ENCODE measurements around the gene LSM7. TPM values are rescaled to one million over a fixed set of nuclear protein-coding genes. Genes with fewer than 3 reads are reported as not detected.
"Not testable (repeated sequence)": the region's sequence is repeated elsewhere in the genome, so short reads cannot be mapped to it uniquely, and the experiment has no call there.

LSM7 gene
- total RNA-seq, 1 donor from 2014 or later = 150 TPM

DNA sequence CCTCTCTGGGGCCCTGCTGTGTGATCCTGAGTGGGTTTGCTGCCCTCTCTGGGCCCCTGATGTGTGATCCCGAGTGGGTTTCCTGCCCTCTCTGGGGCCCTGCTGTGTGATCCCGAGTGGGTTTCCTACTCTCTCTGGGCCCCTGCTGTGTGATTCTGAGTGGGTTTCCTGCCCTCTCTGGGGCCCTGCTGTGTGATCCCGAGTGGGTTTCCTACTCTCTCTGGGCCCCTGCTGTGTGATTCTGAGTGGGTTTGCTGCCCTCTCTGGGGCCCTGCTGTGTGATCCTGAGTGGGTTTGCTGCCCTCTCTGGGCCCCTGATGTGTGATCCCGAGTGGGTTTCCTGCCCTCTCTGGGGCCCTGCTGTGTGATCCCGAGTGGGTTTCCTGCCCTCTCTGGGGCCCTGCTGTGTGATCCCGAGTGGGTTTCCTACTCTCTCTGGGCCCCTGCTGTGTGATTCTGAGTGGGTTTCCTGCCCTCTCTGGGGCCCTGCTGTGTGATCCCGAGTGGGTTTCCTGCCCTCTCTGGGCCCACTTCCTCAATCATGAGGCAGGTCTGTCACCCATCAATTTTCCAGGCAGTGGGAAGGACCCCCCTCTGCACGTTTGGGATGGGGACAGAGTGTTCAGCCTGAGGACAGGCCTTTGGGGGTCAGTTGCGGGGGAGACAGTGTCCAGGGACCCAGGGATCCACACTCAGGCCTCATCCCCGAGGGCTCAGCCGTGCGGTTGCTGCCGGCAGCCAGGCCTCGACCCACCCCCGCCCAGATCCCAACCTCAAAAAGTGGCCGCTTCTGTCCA is 46.9 kb downstream of the LSM7 start:
- intact Hi-C loops (cut with micrococcal nuclease) = not testable (repeated sequence)

DNA sequence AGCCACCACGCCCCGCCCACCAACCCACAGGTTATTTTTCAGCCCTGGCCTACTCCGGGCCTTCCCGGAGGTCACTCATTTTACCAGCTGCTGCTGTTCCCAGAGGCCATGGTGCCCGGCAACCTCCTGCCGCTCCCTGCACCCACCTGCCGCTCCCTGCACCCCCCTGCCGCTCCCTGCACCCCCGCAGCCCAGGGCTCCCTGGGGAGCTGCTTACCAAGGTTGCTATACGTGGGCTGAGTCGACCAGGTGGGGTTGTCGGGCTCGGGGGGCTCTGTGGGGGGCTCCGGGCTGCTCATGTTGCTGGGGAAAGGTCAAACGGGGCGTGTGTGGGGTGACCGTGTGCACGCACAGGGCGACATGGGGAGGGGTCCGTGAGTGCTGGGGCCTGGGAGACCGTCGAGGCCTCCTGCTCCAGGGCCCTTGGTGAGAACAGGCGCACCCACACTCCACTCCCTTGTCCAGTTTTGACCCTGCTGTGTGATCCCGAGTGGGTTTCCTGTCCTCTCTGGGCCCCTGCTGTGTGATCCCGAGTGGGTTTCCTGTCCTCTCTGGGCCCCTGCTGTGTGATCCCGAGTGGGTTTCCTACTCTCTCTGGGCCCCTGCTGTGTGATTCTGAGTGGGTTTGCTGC is 47.6 kb downstream of the LSM7 start:
- intact Hi-C loops (cut with micrococcal nuclease) = no loop called here

DNA sequence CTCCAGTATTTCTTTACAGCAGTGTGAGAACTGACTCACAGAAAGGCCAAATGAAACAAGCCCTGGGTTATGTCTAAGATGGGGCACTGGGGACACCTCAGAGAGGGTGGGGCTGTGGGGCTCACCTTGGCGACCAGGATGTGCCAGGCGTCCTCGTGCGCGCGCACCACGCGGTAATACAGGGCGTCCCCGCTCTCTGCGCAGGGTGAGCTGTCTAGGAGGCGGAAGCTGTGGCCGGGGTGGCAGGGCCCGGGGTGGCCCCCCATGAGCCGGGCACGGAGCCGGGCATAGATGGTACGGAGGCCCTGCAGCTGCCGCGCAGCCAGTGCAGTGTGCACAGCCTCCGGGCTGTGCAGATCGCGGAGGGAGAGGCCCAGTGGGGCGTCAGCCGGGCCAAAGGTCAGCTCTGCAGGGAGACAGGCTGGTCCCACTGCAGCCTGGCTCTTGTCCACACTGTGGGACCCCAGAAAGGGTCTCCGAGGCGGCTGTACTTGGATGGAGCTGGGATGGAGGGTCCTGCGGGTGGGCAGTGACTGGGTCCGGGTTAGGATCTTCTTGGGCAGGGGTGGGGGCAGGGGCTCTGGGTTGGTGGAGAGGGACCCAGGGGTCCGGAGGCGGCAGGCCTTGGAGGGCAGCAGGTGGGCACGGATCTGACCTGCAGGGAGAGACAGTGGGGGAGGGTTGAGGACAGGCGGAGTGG is 49.8 kb downstream of the LSM7 start:
- intact Hi-C loops (cut with micrococcal nuclease) = loop anchor here (10.0 kb wide), 1 partner anchor 336 kb away; no protein-coding TSS in a partner anchor

DNA sequence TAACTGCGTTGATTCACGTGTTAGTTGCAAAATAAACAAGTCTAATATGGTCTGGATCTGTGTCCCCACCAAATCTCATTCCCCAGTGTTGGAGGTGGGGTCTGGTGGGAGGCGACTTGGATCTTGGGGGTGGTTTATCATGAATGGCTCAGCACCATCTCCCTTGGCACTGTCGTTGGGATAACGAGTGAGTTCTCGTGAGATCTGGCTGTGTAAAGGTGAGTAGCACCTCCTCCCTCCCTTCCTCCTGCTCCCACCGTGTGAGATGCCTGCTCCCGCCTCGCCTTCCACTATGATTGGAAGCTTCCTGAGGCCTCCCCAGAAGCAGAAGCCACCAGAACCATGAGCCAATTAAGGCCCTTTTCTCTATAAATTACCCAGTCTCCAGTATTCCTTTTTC is 51.2 kb downstream of the LSM7 start:
- intact Hi-C loops (cut with micrococcal nuclease) = loop anchor here (10.0 kb wide), 1 partner anchor 338 kb away; no protein-coding TSS in a partner anchor

DNA sequence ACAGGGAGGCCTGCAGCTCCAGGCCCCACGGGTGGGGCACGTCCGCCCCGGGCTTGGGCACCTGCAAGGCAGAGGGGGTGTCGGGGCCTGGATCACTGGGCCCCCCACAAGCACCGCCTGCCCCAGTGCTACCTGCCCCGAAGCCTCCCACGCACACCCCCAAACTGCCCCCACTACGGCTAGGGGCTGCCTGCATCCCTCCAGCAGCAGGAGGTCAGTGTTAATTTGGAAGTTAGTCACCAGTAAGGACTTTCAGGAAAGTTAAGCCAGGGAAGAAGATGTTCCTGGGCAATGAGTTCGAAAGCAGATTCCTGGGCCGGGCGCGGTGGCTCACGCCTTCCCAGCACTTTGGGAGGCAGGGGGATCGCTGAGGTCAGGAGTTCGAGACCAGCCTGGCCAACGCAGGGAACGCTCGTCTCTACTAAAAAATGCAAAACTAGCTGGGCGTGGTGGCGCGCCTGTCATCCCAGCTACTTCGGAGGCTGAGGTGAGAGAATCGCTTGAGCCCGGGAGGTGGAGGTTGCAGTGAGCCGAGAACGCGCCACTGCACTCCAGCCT is 51.9 kb downstream of the LSM7 start:
- intact Hi-C loops (cut with micrococcal nuclease) = loop anchor here (10.0 kb wide), 1 partner anchor 338 kb away; no protein-coding TSS in a partner anchor

- intact Hi-C loops (cut with micrococcal nuclease) = loop anchor here (10.0 kb wide), 1 partner anchor 339 kb away; no protein-coding TSS in a partner anchor
Measured at GRCh38 chr19:2275588-2276428, 52.6 kb downstream of the LSM7 start.

DNA sequence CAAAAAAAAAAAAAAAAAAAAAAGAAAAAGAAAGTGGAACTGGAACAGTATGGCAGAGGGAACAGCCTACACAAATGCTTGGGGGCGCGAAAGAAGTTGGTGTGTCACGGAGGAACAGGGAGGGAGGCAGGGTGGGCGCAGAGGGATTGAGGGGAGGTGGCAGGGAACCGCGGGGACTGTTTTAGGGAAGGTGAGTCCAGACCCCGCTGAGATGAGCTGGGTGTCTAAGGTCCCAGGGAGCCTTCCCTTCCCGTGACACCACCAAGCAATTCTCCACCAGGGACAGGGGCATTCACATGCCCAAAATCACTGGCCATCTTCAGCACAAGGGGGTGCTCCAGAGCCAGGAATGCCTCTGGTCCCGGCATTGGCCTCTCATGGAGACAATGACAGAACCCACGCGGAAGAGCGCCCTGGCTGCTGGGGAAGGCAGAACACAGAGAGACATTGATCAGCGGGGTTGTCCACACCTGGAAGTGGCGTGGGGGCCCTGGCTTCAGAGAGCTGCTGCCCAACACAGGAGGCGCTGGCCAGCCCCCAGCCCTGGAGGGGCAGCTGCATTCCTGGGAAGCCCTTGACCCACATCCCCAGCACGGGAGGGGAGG is 53.4 kb downstream of the LSM7 start:
- intact Hi-C loops (cut with micrococcal nuclease) = loop anchor here (5.0 to 10.0 kb wide), 4 partner anchors 117 to 340 kb away; partner anchors contain the start of genes AP3D1, IZUMO4 and MOB3A

- intact Hi-C loops (cut with micrococcal nuclease) = loop anchor here (5.0 to 10.0 kb wide), 4 partner anchors 118 to 341 kb away; partner anchors contain the start of genes AP3D1, IZUMO4 and MOB3A
Measured at GRCh38 chr19:2274185-2274711, 54.1 kb downstream of the LSM7 start.

DNA sequence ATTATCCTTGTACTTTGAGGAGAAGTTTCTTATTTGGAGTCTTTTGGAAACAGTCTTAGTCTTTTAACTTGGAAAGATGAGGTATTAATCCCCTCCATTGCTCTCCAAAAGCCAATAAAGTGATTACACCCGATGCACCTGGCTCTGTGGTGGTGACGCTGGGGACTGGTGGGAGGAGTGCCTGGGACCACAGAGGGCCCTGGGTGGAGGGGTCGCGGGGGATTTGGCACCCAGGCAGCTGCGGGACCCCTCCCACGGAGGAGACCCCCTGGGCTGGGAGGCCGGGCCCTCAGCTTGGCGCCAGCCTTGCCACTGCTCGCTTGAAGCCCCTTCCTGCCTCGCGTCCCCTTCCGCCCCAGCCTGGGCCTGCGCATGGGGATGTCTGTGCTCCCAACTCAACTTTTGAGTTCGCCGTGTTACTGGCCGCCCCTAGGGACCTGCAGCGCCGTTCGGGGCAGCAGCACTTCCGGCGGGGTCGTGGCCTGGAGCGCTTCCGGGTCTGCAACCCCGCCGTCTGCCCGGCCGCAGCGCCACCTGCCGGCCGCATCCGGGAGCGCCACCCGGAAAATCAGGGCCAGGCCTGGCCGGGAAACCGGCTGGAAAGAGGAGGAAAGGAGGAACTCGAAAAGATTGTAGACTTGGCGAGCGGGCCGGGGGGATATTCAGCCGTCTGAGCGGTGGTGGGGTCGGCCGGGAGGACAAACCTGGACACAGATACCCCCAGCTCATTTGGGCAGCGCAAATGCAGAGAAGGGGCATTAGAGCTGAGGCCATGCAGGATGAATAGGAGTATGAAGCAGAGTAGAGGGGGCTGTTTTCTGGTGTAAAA is 54.8 kb downstream of the LSM7 start:
- intact Hi-C loops (cut with micrococcal nuclease) = loop anchor here (1.0 to 10.0 kb wide), 5 partner anchors 37 to 341 kb away; partner anchors contain the start of genes AP3D1, IZUMO4, MOB3A and PLEKHJ1

Other genes with a start within 250 kb of the LSM7 start
- gene MOB3A, start 232.3 kb downstream of the LSM7 start, total RNA-seq = 228 and 239 TPM in 2 replicates
- 7.3 and 8.9 TPM in 2 replicates for gene IZUMO4, start 231.7 kb downstream of the LSM7 start, total RNA-seq
- gene AP3D1, start 177.0 kb downstream of the LSM7 start, total RNA-seq = 104 and 113 TPM in 2 replicates
- gene DOT1L, start 164.7 kb downstream of the LSM7 start, total RNA-seq = 67.1 and 72.3 TPM in 2 replicates
- 72.5 and 74.4 TPM in 2 replicates for gene PLEKHJ1, start 92.3 kb downstream of the LSM7 start, total RNA-seq
- gene SF3A2, start 91.8 kb downstream of the LSM7 start, total RNA-seq = 135 and 147 TPM in 2 replicates
- gene AMH, start 79.3 kb downstream of the LSM7 start, total RNA-seq = 5.9 and 6.2 TPM in 2 replicates
- 0.16 and 0.45 TPM in 2 replicates for gene JSRP1, start 72.2 kb downstream of the LSM7 start, total RNA-seq
- 0.82 and 0.84 TPM in 2 replicates for gene PEAK3, start 46.4 kb downstream of the LSM7 start, total RNA-seq
- 0.23 and 0.41 TPM in 2 replicates for gene LINGO3, start 20.4 kb downstream of the LSM7 start, total RNA-seq
- gene SPPL2B, start 98 bp upstream of the LSM7 start, total RNA-seq = 76.4 and 78.1 TPM in 2 replicates
- gene TMPRSS9, start 31.7 kb upstream of the LSM7 start, total RNA-seq = not detected in 2 replicates
- 79.3 and 81.5 TPM in 2 replicates for gene TIMM13, start 99.0 kb upstream of the LSM7 start, total RNA-seq
- 102 and 107 TPM in 2 replicates for gene LMNB2, start 128.4 kb upstream of the LSM7 start, total RNA-seq
- gene GADD45B, start 147.5 kb upstream of the LSM7 start, total RNA-seq = 38.8 and 40.1 TPM in 2 replicates